Prostate gland (tissue), 2 donors: ENCODE measurements around the gene TOPBP1.

Experiments
- POLR2A ChIP-seq: fragments of 450-650 bp; IDR thresholded peaks from one replicate; pipeline ENCODE4 v1.6.1; 2016; ENCODE audit warnings: antibody characterized with exemption, mild to moderate bottlenecking
- POLR2AphosphoS5 ChIP-seq: sonication (generic); formaldehyde crosslinking; IDR thresholded peaks from one replicate; pipeline ENCODE4 v1.6.1; 2017; ENCODE audit warnings: antibody characterized with exemption
- TF ChIP-seq, protein P1 (sequence below), 4 experiments: fragments of 200-600 bp in 2 of 4; fragments of 450-650 bp in 2 of 4; sonication (generic) in 2 of 4; IDR thresholded peaks; 1 replicate in 3 of 4; 2 replicates in 1 of 4; pipeline ENCODE4 v1.5.1; 2016 to 2019; ENCODE audit warnings: antibody characterized with exemption in 4 of 4, mild to moderate bottlenecking in 2 of 4, moderate library complexity in 2 of 4

GRCh38 chr3:133568294-133569014 lies 93.3 kb downstream of the TOPBP1 start:
- TF ChIP-seq, protein P1, sequence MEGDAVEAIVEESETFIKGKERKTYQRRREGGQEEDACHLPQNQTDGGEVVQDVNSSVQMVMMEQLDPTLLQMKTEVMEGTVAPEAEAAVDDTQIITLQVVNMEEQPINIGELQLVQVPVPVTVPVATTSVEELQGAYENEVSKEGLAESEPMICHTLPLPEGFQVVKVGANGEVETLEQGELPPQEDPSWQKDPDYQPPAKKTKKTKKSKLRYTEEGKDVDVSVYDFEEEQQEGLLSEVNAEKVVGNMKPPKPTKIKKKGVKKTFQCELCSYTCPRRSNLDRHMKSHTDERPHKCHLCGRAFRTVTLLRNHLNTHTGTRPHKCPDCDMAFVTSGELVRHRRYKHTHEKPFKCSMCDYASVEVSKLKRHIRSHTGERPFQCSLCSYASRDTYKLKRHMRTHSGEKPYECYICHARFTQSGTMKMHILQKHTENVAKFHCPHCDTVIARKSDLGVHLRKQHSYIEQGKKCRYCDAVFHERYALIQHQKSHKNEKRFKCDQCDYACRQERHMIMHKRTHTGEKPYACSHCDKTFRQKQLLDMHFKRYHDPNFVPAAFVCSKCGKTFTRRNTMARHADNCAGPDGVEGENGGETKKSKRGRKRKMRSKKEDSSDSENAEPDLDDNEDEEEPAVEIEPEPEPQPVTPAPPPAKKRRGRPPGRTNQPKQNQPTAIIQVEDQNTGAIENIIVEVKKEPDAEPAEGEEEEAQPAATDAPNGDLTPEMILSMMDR (IDR thresholded peaks at IDR 0.05): no peak
- no peak for TF ChIP-seq POLR2A
- TF ChIP-seq POLR2AphosphoS5: no peak
